Common myeloid progenitor, CD34-positive (primary cell): ENCODE results near the gene CDH4.

Source experiments
- CTCF ChIA-PET: fragments of 350-600 bp; sonication (Branson Sonifier 250); formaldehyde crosslinking; loops from one replicate; lab custom pipeline; 2021; ENCODE audit warnings: antibody characterized with exemption; lab: Charles Lee
- POLR2A ChIA-PET: fragments of 350-600 bp; sonication (Branson Sonifier 250); formaldehyde crosslinking; loops from one replicate; lab custom pipeline; 2021; ENCODE audit warnings: antibody characterized with exemption; lab: Charles Lee
- DNase-seq, 3 donors: peaks; one replicate each; pipeline versions ENCODE4 v3.0.0 to v3.0.0-alpha.2; 2013
- H3K27ac ChIP-seq, 2 experiments: 1 replicate in 1 of 2; 2 replicates in 1 of 2; pipeline ENCODE4 v1.7.0; 2013; ENCODE audit warnings: inconsistent platforms in 2 of 2, low read length in 2 of 2, mild to moderate bottlenecking in 2 of 2, low read depth in 1 of 2, moderate library complexity in 1 of 2; ENCODE audit not compliant: severe bottlenecking in 2 of 2, insufficient read depth in 1 of 2, poor library complexity in 1 of 2
- H3K27me3 ChIP-seq, 5 experiments: replicated peaks in 2 of 5; 1 replicate in 3 of 5; 2 replicates in 2 of 5; pipeline versions ENCODE4 v1.6.1 to v1.7.0; 2013; ENCODE audit warnings: low read length in 4 of 5, mild to moderate bottlenecking in 2 of 5, moderate library complexity in 2 of 5, inconsistent platforms in 1 of 5; ENCODE audit not compliant: insufficient read depth in 5 of 5, control insufficient read depth in 4 of 5
- H3K36me3 ChIP-seq, 4 experiments: 1 replicate in 2 of 4; 2 replicates in 2 of 4; pipeline versions ENCODE4 v1.6.1 to v1.7.0; 2013; ENCODE audit warnings: low read length in 3 of 4, control low read depth in 1 of 4, mild to moderate bottlenecking in 1 of 4; ENCODE audit not compliant: control insufficient read depth in 4 of 4, insufficient read depth in 4 of 4
- H3K4me1 ChIP-seq, 4 experiments: 1 replicate in 3 of 4; 2 replicates in 1 of 4; pipeline versions ENCODE4 v1.6.1 to v1.7.1; 2013; ENCODE audit warnings: low read length in 3 of 4, mild to moderate bottlenecking in 3 of 4, control low read depth in 1 of 4, inconsistent platforms in 1 of 4, moderate library complexity in 1 of 4; ENCODE audit not compliant: control insufficient read depth in 4 of 4, insufficient read depth in 4 of 4; ENCODE audit errors: control extremely low read depth in 1 of 4
- H3K4me3 ChIP-seq, 7 experiments: 1 replicate in 4 of 7; 2 replicates in 3 of 7; pipeline versions ENCODE4 v1.5.1 to v1.7.0; 2013; ENCODE audit warnings: mild to moderate bottlenecking in 7 of 7, low read length in 6 of 7, moderate library complexity in 6 of 7, inconsistent platforms in 2 of 7, low read depth in 2 of 7, control low read depth in 1 of 7; ENCODE audit not compliant: insufficient read depth in 4 of 7, control insufficient read depth in 1 of 7; ENCODE audit errors: extremely low read depth in 1 of 7
- H3K9me3 ChIP-seq, 5 experiments: 1 replicate in 4 of 5; 2 replicates in 1 of 5; pipeline versions ENCODE4 v1.6.1 to v1.7.1; 2013; ENCODE audit warnings: low read length in 4 of 5, mild to moderate bottlenecking in 2 of 5, inconsistent platforms in 1 of 5, low read depth in 1 of 5, moderate library complexity in 1 of 5; ENCODE audit not compliant: control insufficient read depth in 4 of 5, insufficient read depth in 2 of 5; ENCODE audit errors: control extremely low read depth in 1 of 5
- WGBS: methylation state at CpG from one replicate; pipeline ENCODE4 v1.1.5; 2013; ENCODE audit not compliant: insufficient coverage; 5-methylcytosine and 5-hydroxymethylcytosine counted together

Gene CDH4

GRCh38 chr20:61698598-61699494, 446.8 kb downstream of the CDH4 start:
- Histone ChIP-seq H3K27me3 (no peaks in the 10 kb centered on the region), H3K9me3 (peaks cover 0 to 51% (median 0%) of the 10 kb centered on the region in 5 experiments), H3K36me3 (no peaks in the 10 kb centered on the region), H3K4me1 (no peaks in the 10 kb centered on the region), H3K4me3 (no peak overlapping the region), H3K27ac (no peak overlapping the region)
- WGBS = 90% methylated on average over 24 of the region's 25 CpGs
- DNase-seq = no peak
- ChIA-PET CTCF (no interaction called here), POLR2A (no interaction called here)

GRCh38 chr20:61699495-61700374, 447.7 kb downstream of the CDH4 start:
- Histone ChIP-seq H3K9me3 (peaks cover 0 to 54% (median 0%) of the 10 kb centered on the region in 5 experiments), H3K27me3 (no peaks in the 10 kb centered on the region), H3K36me3 (no peaks in the 10 kb centered on the region), H3K27ac (no peak overlapping the region), H3K4me1 (no peaks in the 10 kb centered on the region), H3K4me3 (no peak overlapping the region)
- POLR2A ChIA-PET = no interaction called here
- WGBS = 83% methylated on average over 28 of the region's 31 CpGs
- CTCF ChIA-PET = no interaction called here
- DNase-seq = no peak

- Histone ChIP-seq H3K27me3 (no peaks in the 10 kb centered on the region), H3K4me3 (no peak overlapping the region), H3K27ac (no peak overlapping the region), H3K9me3 (peaks cover 0 to 60% (median 0%) of the 10 kb centered on the region in 5 experiments), H3K36me3 (no peaks in the 10 kb centered on the region), H3K4me1 (no peaks in the 10 kb centered on the region)
- DNase-seq = no peak
- 96% methylated on average over 23 of the region's 24 CpGs for WGBS
- POLR2A ChIA-PET = no interaction called here
- CTCF ChIA-PET = no interaction called here
Observed at GRCh38 chr20:61700595-61701140, 448.6 kb downstream of the CDH4 start.

- peaks cover 0 to 56% (median 0%) of the 10 kb centered on the region in 5 experiments for H3K9me3 ChIP-seq
- no peak overlapping the region for H3K27ac ChIP-seq
- no peak for DNase-seq
- no peaks in the 10 kb centered on the region for H3K27me3 ChIP-seq
- WGBS = 95% methylated on average over 14 of the region's 14 CpGs
- no peaks in the 10 kb centered on the region for H3K36me3 ChIP-seq
- ChIA-PET CTCF (no interaction called here), POLR2A (no interaction called here)
- H3K4me3 ChIP-seq = no peak overlapping the region
- no peaks in the 10 kb centered on the region for H3K4me1 ChIP-seq
Observed at GRCh38 chr20:61701401-61701800, 449.3 kb downstream of the CDH4 start.

GRCh38 chr20:61701802-61702201, 449.7 kb downstream of the CDH4 start:
- Histone ChIP-seq H3K27me3 (no peaks in the 10 kb centered on the region), H3K9me3 (peaks cover 0 to 56% (median 0%) of the 10 kb centered on the region in 5 experiments), H3K4me1 (no peaks in the 10 kb centered on the region), H3K27ac (no peak overlapping the region), H3K4me3 (no peak overlapping the region), H3K36me3 (no peaks in the 10 kb centered on the region)
- ChIA-PET CTCF (no interaction called here), POLR2A (no interaction called here)
- WGBS = 91% methylated on average over 12 of the region's 12 CpGs
- no peak for DNase-seq

GRCh38 chr20:61702246-61702645, 450.2 kb downstream of the CDH4 start:
- Histone ChIP-seq H3K9me3 (peaks cover 0 to 56% (median 0%) of the 10 kb centered on the region in 5 experiments), H3K27me3 (no peaks in the 10 kb centered on the region), H3K36me3 (no peaks in the 10 kb centered on the region), H3K4me1 (no peaks in the 10 kb centered on the region), H3K27ac (no peak overlapping the region), H3K4me3 (no peak overlapping the region)
- WGBS = 95% methylated on average over 14 of the region's 16 CpGs
- POLR2A ChIA-PET = no interaction called here
- DNase-seq = no peak
- CTCF ChIA-PET = no interaction called here
